Loucy (cell line): ENCODE results near the gene GALNT1.

Experiments used
- EZH2phosphoT487 ChIP-seq: fragments of 200-600 bp; IDR thresholded peaks from 2 replicates; pipeline ENCODE4 v1.6.1; 2018; ENCODE audit warnings: antibody characterized with exemption, mild to moderate bottlenecking, moderate library complexity, borderline replicate concordance
- TF ChIP-seq, protein P1 (sequence below): fragments of 200-600 bp; sonication (generic); conservative IDR thresholded peaks from 2 replicates; pipeline ENCODE4 v1.5.1; 2014; ENCODE audit warnings: mild to moderate bottlenecking, antibody characterized with exemption, low read length

DNA sequence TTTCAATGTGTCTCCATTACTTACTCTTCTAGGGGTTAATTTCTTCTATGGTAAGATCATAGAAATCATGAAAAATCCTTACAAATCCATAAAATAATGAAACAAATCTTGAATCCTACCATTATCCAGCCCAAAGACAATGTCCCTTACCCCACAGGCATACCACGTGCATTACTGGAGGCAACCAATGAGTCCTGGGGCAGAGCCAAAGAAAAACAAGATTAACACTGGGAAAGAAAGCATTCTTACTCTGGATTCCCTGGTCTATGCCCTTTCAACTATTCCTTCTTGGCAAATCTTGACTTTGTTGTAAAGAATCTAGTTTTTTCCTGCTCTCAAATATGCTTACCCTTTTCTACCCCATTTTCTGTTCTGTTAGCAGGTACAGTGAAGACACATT lies 3.1 kb upstream of the GALNT1 start:
- TF ChIP-seq EZH2phosphoT487: no peak
- TF ChIP-seq, protein P1, sequence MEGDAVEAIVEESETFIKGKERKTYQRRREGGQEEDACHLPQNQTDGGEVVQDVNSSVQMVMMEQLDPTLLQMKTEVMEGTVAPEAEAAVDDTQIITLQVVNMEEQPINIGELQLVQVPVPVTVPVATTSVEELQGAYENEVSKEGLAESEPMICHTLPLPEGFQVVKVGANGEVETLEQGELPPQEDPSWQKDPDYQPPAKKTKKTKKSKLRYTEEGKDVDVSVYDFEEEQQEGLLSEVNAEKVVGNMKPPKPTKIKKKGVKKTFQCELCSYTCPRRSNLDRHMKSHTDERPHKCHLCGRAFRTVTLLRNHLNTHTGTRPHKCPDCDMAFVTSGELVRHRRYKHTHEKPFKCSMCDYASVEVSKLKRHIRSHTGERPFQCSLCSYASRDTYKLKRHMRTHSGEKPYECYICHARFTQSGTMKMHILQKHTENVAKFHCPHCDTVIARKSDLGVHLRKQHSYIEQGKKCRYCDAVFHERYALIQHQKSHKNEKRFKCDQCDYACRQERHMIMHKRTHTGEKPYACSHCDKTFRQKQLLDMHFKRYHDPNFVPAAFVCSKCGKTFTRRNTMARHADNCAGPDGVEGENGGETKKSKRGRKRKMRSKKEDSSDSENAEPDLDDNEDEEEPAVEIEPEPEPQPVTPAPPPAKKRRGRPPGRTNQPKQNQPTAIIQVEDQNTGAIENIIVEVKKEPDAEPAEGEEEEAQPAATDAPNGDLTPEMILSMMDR: no peak
